ENCODE results near the gene PASK. TPM values are rescaled to one million over a fixed set of nuclear protein-coding genes. Genes with fewer than 3 reads are reported as not detected.

Gene PASK
- total and polyA plus RNA-seq, 10 donors, result 8.0 to 35.6 (median 17.6) TPM

DNA sequence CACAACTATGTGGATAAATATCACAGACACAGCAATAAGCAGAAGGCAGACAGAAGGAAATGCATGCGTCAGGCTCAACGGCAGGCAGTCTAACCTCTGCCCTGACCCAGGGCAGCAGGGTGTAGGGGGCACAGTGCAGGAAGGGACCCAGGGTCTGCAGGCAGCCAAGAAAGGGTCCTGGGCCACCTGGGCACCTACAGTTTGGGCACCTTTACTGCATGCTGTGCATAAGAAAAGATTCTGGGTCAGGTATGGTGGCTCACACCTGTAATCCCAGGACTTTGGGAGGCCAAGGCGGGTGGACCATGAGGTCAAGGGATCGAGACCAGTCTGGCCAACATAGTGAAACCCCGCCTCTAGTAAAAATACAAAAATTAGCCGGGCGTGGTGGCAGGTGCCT is 17.7 kb downstream of the PASK start:
- H3K4me3 ChIP-seq, result no peak overlapping the region
- H3K9me3 ChIP-seq, result no peaks in the 10 kb centered on the region
- no peak overlapping the region for H3K27ac ChIP-seq
- intact Hi-C loops (cut with DNase I; ENCODE audit: low total_unique reads), result no loop called here
- no peak for DNase-seq
- peaks cover 0 to 52% (median 5%) of the 10 kb centered on the region in 6 donors for H3K36me3 ChIP-seq
- H3K4me1 ChIP-seq, result peaks cover 0 to 34% (median 27%) of the 10 kb centered on the region in 6 donors
- no peaks in the 10 kb centered on the region for H3K27me3 ChIP-seq (replicated peaks in 1 of 7)
- TF ChIP-seq POLR2AphosphoS5 (IDR thresholded peaks at IDR 0.05) (no peak), POLR2A (IDR thresholded peaks at IDR 0.05) (no peak)
- TF ChIP-seq, protein P1, sequence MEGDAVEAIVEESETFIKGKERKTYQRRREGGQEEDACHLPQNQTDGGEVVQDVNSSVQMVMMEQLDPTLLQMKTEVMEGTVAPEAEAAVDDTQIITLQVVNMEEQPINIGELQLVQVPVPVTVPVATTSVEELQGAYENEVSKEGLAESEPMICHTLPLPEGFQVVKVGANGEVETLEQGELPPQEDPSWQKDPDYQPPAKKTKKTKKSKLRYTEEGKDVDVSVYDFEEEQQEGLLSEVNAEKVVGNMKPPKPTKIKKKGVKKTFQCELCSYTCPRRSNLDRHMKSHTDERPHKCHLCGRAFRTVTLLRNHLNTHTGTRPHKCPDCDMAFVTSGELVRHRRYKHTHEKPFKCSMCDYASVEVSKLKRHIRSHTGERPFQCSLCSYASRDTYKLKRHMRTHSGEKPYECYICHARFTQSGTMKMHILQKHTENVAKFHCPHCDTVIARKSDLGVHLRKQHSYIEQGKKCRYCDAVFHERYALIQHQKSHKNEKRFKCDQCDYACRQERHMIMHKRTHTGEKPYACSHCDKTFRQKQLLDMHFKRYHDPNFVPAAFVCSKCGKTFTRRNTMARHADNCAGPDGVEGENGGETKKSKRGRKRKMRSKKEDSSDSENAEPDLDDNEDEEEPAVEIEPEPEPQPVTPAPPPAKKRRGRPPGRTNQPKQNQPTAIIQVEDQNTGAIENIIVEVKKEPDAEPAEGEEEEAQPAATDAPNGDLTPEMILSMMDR (IDR thresholded peaks at IDR 0.05 in 8 of 11, conservative IDR thresholded peaks at IDR 0.05 in 3 of 11), result no peak
- 93 to 96% (median 95%) methylated on average over 7 of the region's 7 CpGs for WGBS, 5 donors

DNA sequence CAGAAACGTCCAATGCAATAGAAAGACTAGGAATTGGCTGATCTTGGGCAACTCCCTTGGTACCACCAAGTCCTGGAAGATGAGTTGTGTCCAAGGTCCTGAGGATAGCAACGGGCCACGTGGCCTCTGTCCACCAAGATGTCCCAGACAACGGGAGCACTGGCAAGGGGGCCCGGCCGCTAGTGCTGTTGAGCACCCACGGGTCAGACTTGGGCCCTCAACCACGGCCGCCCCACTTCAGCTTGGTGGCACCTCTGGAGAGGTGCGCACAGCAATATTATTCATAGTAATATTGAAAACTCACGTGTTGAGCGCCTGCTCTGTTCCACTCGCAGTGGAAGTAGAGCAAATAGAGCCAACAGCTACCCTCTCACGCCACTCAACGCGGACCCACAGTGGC is 19.0 kb downstream of the PASK start:
- Histone ChIP-seq H3K27ac (no peak overlapping the region), H3K36me3 (peaks cover 0 to 50% (median 0%) of the 10 kb centered on the region in 6 donors), H3K9me3 (no peaks in the 10 kb centered on the region), H3K4me3 (no peak overlapping the region), H3K27me3 (replicated peaks in 1 of 7) (no peaks in the 10 kb centered on the region), H3K4me1 (peaks cover 0 to 46% (median 32%) of the 10 kb centered on the region in 6 donors)
- DNase-seq, result peak; percentile 74
- no peak for TF ChIP-seq POLR2A (IDR thresholded peaks at IDR 0.05)
- no peak for TF ChIP-seq POLR2AphosphoS5 (IDR thresholded peaks at IDR 0.05)
- intact Hi-C loops (cut with DNase I; ENCODE audit: low total_unique reads), result no loop called here
- 89 to 95% (median 92%) methylated on average over 12 to 16 of the region's 16 CpGs for WGBS, 5 donors

DNA sequence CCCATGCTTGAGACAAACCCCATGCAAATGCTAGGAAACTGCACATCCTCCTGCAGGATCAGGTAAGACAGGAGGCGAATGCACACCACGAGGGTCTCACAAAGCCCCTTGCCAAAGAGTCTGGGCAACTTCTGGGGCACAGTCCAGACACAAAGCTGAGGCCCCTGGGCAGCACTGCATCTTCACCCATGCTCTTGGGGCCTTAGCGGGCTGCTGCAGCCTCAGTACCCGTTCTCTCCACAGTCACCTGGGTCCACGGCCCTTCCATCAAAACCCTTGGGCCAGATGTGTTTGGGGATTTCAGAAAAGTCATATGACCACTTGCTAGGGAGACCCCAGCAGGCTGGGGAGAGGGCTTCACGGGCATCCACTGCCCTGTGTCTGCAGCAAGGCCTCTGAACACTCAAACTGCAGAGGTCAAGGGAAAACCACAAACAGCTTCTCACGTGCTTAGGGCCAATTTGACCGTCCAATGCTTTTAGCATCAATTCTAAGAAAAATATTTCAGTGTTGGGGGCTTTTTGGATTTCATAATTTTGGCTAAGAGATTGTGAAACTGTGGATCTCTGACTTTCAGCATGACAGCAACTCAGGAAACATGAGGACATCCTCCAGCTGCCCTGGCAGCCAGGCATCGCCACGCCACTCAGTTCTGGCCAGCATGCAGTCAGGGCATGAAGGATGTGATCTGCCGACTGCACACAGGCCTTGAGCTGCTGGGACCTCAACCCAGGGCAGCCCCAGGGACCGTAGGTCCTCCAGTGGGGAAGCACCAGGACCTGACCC is 20.0 kb downstream of the PASK start:
- H3K9me3 ChIP-seq, result no peaks in the 10 kb centered on the region
- TF ChIP-seq, protein P1 (IDR thresholded peaks at IDR 0.05 in 8 of 11, conservative IDR thresholded peaks at IDR 0.05 in 3 of 11), result no peak
- TF ChIP-seq POLR2A (IDR thresholded peaks at IDR 0.05) (no peak), POLR2AphosphoS5 (IDR thresholded peaks at IDR 0.05) (peak; percentile 22 to 68 (median 50))
- H3K27me3 ChIP-seq (replicated peaks in 1 of 7), result no peaks in the 10 kb centered on the region
- H3K4me3 ChIP-seq, result no peak overlapping the region
- H3K4me1 ChIP-seq, result peaks cover 0 to 53% (median 32%) of the 10 kb centered on the region in 6 donors
- WGBS, 5 donors, result 56 to 76% (median 63%) methylated on average over 9 to 12 of the region's 12 CpGs
- peak; percentile 69 for DNase-seq
- H3K36me3 ChIP-seq, result peaks cover 0 to 41% (median 0%) of the 10 kb centered on the region in 6 donors
- intact Hi-C loops (cut with DNase I; ENCODE audit: low total_unique reads), result no loop called here
- peak overlapping the region in 5 of 8 donors; percentile 1 to 84 (median 73) for H3K27ac ChIP-seq

DNA sequence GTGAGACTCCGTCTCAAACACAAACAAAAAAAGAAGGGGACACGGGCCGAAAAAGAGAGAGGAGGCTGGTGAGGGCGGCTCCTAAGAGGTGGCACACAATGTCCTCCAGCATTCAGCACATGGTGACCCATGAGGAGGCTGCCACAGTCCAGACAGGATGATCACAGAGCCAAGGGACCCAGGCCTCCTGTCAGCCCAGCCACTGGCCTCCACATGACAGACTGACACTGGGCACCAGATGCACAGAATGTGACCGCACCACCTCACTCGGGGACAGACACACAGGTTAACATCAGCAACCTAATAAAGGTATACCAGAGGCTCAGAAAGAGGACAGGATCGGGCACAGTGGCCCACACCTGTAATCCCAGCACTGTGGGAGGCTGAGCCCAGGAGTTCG is 21.0 kb downstream of the PASK start:
- DNase-seq, result no peak

More for the DNA sequence above, 21.0 kb downstream of the PASK start:
- TF ChIP-seq, protein P1 (IDR thresholded peaks at IDR 0.05 in 8 of 11, conservative IDR thresholded peaks at IDR 0.05 in 3 of 11), result no peak
- TF ChIP-seq POLR2A (IDR thresholded peaks at IDR 0.05) (no peak), POLR2AphosphoS5 (IDR thresholded peaks at IDR 0.05) (no peak)
- intact Hi-C loops (cut with DNase I; ENCODE audit: low total_unique reads), result no loop called here
- Histone ChIP-seq H3K4me1 (peaks cover 0 to 53% (median 32%) of the 10 kb centered on the region in 6 donors), H3K4me3 (no peak overlapping the region), H3K36me3 (peaks cover 0 to 44% (median 0%) of the 10 kb centered on the region in 6 donors), H3K27me3 (replicated peaks in 1 of 7) (no peaks in the 10 kb centered on the region), H3K9me3 (no peaks in the 10 kb centered on the region), H3K27ac (peak overlapping the region; percentile 39 to 84 (median 71))
- WGBS, 5 donors, result 93 to 98% (median 97%) methylated on average over 4 to 8 of the region's 8 CpGs

All from spleen (tissue), 11 donors.